Mesenchymal stem cell (in vitro differentiated cells and primary cell): ENCODE results near the gene EXOC6.

ENCODE experiments used
- DNase-seq: peaks from one replicate; pipeline ENCODE4 v3.0.0-alpha.2; 2013
- H2AFZ ChIP-seq: one replicate; pipeline ENCODE4 v1.6.1; 2013; ENCODE audit warnings: low read depth, mild to moderate bottlenecking, control low read depth, inconsistent platforms, low read length, moderate library complexity
- H2AK5ac ChIP-seq: 2 replicates; pipeline ENCODE4 v1.6.1; 2013; ENCODE audit warnings: low read length, moderate library complexity, mild to moderate bottlenecking, inconsistent platforms; ENCODE audit not compliant: severe bottlenecking
- H2BK120ac ChIP-seq: one replicate; pipeline ENCODE4 v1.6.1; 2013; ENCODE audit warnings: low read depth, mild to moderate bottlenecking, inconsistent platforms, low read length, moderate library complexity
- H2BK12ac ChIP-seq, 2 experiments: one replicate each; pipeline ENCODE4 v1.6.1; 2013; ENCODE audit warnings: inconsistent platforms in 2 of 2, low read length in 2 of 2, mild to moderate bottlenecking in 2 of 2, moderate library complexity in 2 of 2, control low read depth in 1 of 2
- H2BK15ac ChIP-seq: one replicate; pipeline ENCODE4 v1.6.1; 2013; ENCODE audit warnings: mild to moderate bottlenecking, low read depth, inconsistent platforms; ENCODE audit not compliant: poor library complexity, severe bottlenecking
- H2BK5ac ChIP-seq: 2 replicates; pipeline ENCODE4 v1.6.1; 2013; ENCODE audit warnings: low read depth, mild to moderate bottlenecking, low read length, control low read depth, inconsistent platforms; ENCODE audit not compliant: poor library complexity, severe bottlenecking
- H3K14ac ChIP-seq, 2 experiments: one replicate each; pipeline ENCODE4 v1.6.1; 2013; ENCODE audit warnings: inconsistent platforms in 2 of 2, low read length in 2 of 2, control low read depth in 1 of 2, mild to moderate bottlenecking in 1 of 2, moderate library complexity in 1 of 2
- H3K18ac ChIP-seq, 2 experiments: one replicate each; pipeline ENCODE4 v1.6.1; 2013; ENCODE audit warnings: inconsistent platforms in 2 of 2, low read length in 2 of 2, control low read depth in 1 of 2, low read depth in 1 of 2, mild to moderate bottlenecking in 1 of 2
- H3K23ac ChIP-seq, 2 experiments: one replicate each; pipeline ENCODE4 v1.6.1; 2013; ENCODE audit warnings: inconsistent platforms in 2 of 2, low read length in 2 of 2, mild to moderate bottlenecking in 2 of 2, moderate library complexity in 2 of 2, control low read depth in 1 of 2
- H3K27ac ChIP-seq: 2 replicates; pipeline ENCODE4 v1.5.1; 2013; ENCODE audit warnings: mild to moderate bottlenecking, moderate library complexity, low read length, control low read depth, inconsistent platforms; ENCODE audit not compliant: poor library complexity, severe bottlenecking
- H3K27me3 ChIP-seq, 2 experiments: 2 replicates each; pipeline versions ENCODE4 v1.6.1 to v1.7.0; 2013; ENCODE audit warnings: low read length in 2 of 2, mild to moderate bottlenecking in 2 of 2, moderate library complexity in 2 of 2, control low read depth in 1 of 2, inconsistent platforms in 1 of 2; ENCODE audit not compliant: control insufficient read depth in 1 of 2, insufficient read depth in 1 of 2
- H3K36me3 ChIP-seq, 2 experiments: 2 replicates each; pipeline versions ENCODE4 v1.6.1 to v1.7.0; 2013; ENCODE audit warnings: low read length in 2 of 2, control low read depth in 1 of 2, inconsistent platforms in 1 of 2, low read depth in 1 of 2, mild to moderate bottlenecking in 1 of 2; ENCODE audit not compliant: insufficient read depth in 2 of 2, control insufficient read depth in 1 of 2
- H3K4ac ChIP-seq, 2 experiments: one replicate each; pipeline ENCODE4 v1.6.1; 2013; ENCODE audit warnings: inconsistent platforms in 2 of 2, low read length in 2 of 2, mild to moderate bottlenecking in 2 of 2, moderate library complexity in 2 of 2, control low read depth in 1 of 2, low read depth in 1 of 2
- H3K4me1 ChIP-seq: 2 replicates; pipeline ENCODE4 v1.6.1; 2013; ENCODE audit warnings: low read depth, low read length, control low read depth; ENCODE audit not compliant: control insufficient read depth, insufficient read depth
- H3K4me2 ChIP-seq: 2 replicates; pipeline ENCODE4 v1.6.1; 2013; ENCODE audit warnings: low read length, mild to moderate bottlenecking, inconsistent platforms; ENCODE audit not compliant: poor library complexity, severe bottlenecking
- H3K4me3 ChIP-seq, 2 experiments: 2 replicates each; pipeline versions ENCODE4 v1.5.1 to v1.7.0; 2013; ENCODE audit warnings: low read length in 2 of 2, mild to moderate bottlenecking in 2 of 2, control low read depth in 1 of 2, low read depth in 1 of 2; ENCODE audit not compliant: insufficient read depth in 1 of 2
- H3K79me1 ChIP-seq: replicated peaks from 2 replicates; pipeline ENCODE4 v1.6.1; 2013; ENCODE audit warnings: mild to moderate bottlenecking, control low read depth, low read length, inconsistent platforms; ENCODE audit not compliant: poor library complexity, severe bottlenecking
- H3K9ac ChIP-seq: 2 replicates; pipeline ENCODE4 v1.7.0; 2013; ENCODE audit warnings: mild to moderate bottlenecking, low read length, moderate library complexity
- H3K9me3 ChIP-seq: 2 replicates; pipeline ENCODE4 v1.7.0; 2013; ENCODE audit warnings: mild to moderate bottlenecking, low read length; ENCODE audit not compliant: control insufficient read depth
- H4K8ac ChIP-seq: one replicate; pipeline ENCODE4 v1.6.1; 2013; ENCODE audit warnings: inconsistent platforms, mild to moderate bottlenecking, low read length, moderate library complexity
- H4K91ac ChIP-seq: one replicate; pipeline ENCODE4 v1.6.1; 2013; ENCODE audit warnings: mild to moderate bottlenecking, low read length, inconsistent platforms
- WGBS: methylation state at CpG from one replicate; pipeline ENCODE4 v1.1.7; 2013; ENCODE audit warnings: mixed read lengths; 5-methylcytosine and 5-hydroxymethylcytosine counted together

Gene EXOC6

GRCh38 chr10:93034426-93034825, 186.1 kb downstream of the EXOC6 start:
- no peak overlapping the region for H3K9ac ChIP-seq
- no peaks in the 10 kb centered on the region for H3K79me1 ChIP-seq
- no peak overlapping the region for H2BK15ac ChIP-seq
- no peak overlapping the region for H2BK120ac ChIP-seq
- no peak overlapping the region for H3K23ac ChIP-seq
- H2BK5ac ChIP-seq: no peak overlapping the region
- H3K4me1 ChIP-seq: peaks cover 5% of the 10 kb centered on the region
- H3K36me3 ChIP-seq: no peaks in the 10 kb centered on the region
- H4K8ac ChIP-seq: no peak overlapping the region
- no peak overlapping the region for H3K14ac ChIP-seq
- no peak overlapping the region for H3K18ac ChIP-seq
- H2AFZ ChIP-seq: no peak overlapping the region
- no peak overlapping the region for H3K4me2 ChIP-seq
- no peak overlapping the region for H2BK12ac ChIP-seq
- H2AK5ac ChIP-seq: no peak overlapping the region
- H3K4ac ChIP-seq: no peak overlapping the region
- no peaks in the 10 kb centered on the region for H3K9me3 ChIP-seq
- no peak overlapping the region for H3K27ac ChIP-seq
- H3K4me3 ChIP-seq: no peak overlapping the region
- DNase-seq: no peak
- H3K27me3 ChIP-seq: no peaks in the 10 kb centered on the region
- no peak overlapping the region for H4K91ac ChIP-seq
- WGBS: no CpG with 5 or more reads among the region's 1 CpG

GRCh38 chr10:93039110-93039509, 190.8 kb downstream of the EXOC6 start:
- H3K4me1 ChIP-seq: no peaks in the 10 kb centered on the region
- 90% methylated on average over 1 of the region's 1 CpG for WGBS
- no peak overlapping the region for H2BK120ac ChIP-seq

GRCh38 chr10:93039721-93040120, 191.4 kb downstream of the EXOC6 start:
- H2AFZ ChIP-seq: no peak overlapping the region
- H3K4me2 ChIP-seq: no peak overlapping the region
- no peak overlapping the region for H4K8ac ChIP-seq
- no peak overlapping the region for H3K4ac ChIP-seq
- no peak overlapping the region for H2BK5ac ChIP-seq
- H3K9ac ChIP-seq: no peak overlapping the region
- H2BK12ac ChIP-seq: no peak overlapping the region
- no peak overlapping the region for H4K91ac ChIP-seq
- no peak overlapping the region for H3K18ac ChIP-seq
- H3K4me1 ChIP-seq: no peaks in the 10 kb centered on the region
- H3K23ac ChIP-seq: no peak overlapping the region
- no peak overlapping the region for H2BK120ac ChIP-seq
- H3K27me3 ChIP-seq: no peaks in the 10 kb centered on the region
- H3K79me1 ChIP-seq: no peaks in the 10 kb centered on the region
- no peaks in the 10 kb centered on the region for H3K36me3 ChIP-seq
- H2AK5ac ChIP-seq: no peak overlapping the region
- no peak overlapping the region for H3K27ac ChIP-seq
- WGBS: 19% methylated on average over 3 of the region's 3 CpGs
- H3K14ac ChIP-seq: no peak overlapping the region
- no peaks in the 10 kb centered on the region for H3K9me3 ChIP-seq
- no peak overlapping the region for H2BK15ac ChIP-seq
- DNase-seq: peak; percentile 30
- no peak overlapping the region for H3K4me3 ChIP-seq

More at GRCh38 chr10:93039110-93039509, 190.8 kb downstream of the EXOC6 start:
- Histone ChIP-seq H3K27ac (no peak overlapping the region), H3K4ac (no peak overlapping the region), H4K91ac (no peak overlapping the region), H3K36me3 (no peaks in the 10 kb centered on the region), H2AFZ (no peak overlapping the region), H3K4me2 (no peak overlapping the region), H3K4me3 (no peak overlapping the region), H3K9ac (no peak overlapping the region), H2AK5ac (no peak overlapping the region), H2BK5ac (no peak overlapping the region), H2BK15ac (no peak overlapping the region), H3K27me3 (no peaks in the 10 kb centered on the region), H3K79me1 (no peaks in the 10 kb centered on the region), H3K18ac (no peak overlapping the region), H3K23ac (no peak overlapping the region), H4K8ac (no peak overlapping the region), H2BK12ac (no peak overlapping the region), H3K14ac (no peak overlapping the region), H3K9me3 (no peaks in the 10 kb centered on the region)
- no peak for DNase-seq

GRCh38 chr10:93054486-93054885, 206.2 kb downstream of the EXOC6 start:
- Histone ChIP-seq H3K79me1 (no peaks in the 10 kb centered on the region), H3K4me1 (no peaks in the 10 kb centered on the region), H3K23ac (no peak overlapping the region), H3K36me3 (no peaks in the 10 kb centered on the region), H4K8ac (no peak overlapping the region), H3K4me3 (no peak overlapping the region), H3K27me3 (peaks cover under 1 to 9% of the 10 kb centered on the region in 2 experiments), H3K9ac (no peak overlapping the region), H3K18ac (no peak overlapping the region), H3K14ac (no peak overlapping the region), H2BK5ac (no peak overlapping the region), H2AFZ (no peak overlapping the region), H2BK12ac (no peak overlapping the region), H3K27ac (no peak overlapping the region), H3K9me3 (no peaks in the 10 kb centered on the region), H3K4me2 (no peak overlapping the region), H2BK15ac (no peak overlapping the region), H2AK5ac (no peak overlapping the region), H2BK120ac (no peak overlapping the region), H3K4ac (no peak overlapping the region), H4K91ac (no peak overlapping the region)
- no peak for DNase-seq
- WGBS: 93% methylated on average over 3 of the region's 3 CpGs
